PC-9 (cell line): ENCODE measurements around the gene MADD. TPM values are rescaled to one million over a fixed set of nuclear protein-coding genes. Genes with fewer than 3 reads are reported as not detected.

Source experiments
- BruUV-seq: library from RNA; stranded (reverse); fragments of 400-500 nt; replicated peaks from 2 replicates; lab custom pipeline; 2021; lab: Mats Ljungman, UMichigan
- CTCF ChIA-PET: fragments of 300-600 bp; sonication (Branson Sonifier 250); formaldehyde crosslinking; loops from one replicate; lab custom pipeline; 2022; ENCODE audit warnings: antibody characterized with exemption; lab: Charles Lee
- POLR2A ChIA-PET: fragments of 300-600 bp; sonication (Branson Sonifier 250); formaldehyde crosslinking; loops from one replicate; lab custom pipeline; 2022; ENCODE audit warnings: antibody characterized with exemption; ENCODE audit not compliant: unreplicated experiment; lab: Charles Lee
- DNase-seq, 2 experiments: peaks; one replicate each; pipeline versions ENCODE4 v3.0.0 to v3.0.0-alpha.2; 2015 to 2022; ENCODE audit warnings: mixed read lengths in 1 of 2
- H2AFZ ChIP-seq: fragments of 200-600 bp; sonication (generic); 2 replicates; pipeline ENCODE4 v1.8.1; 2017; ENCODE audit warnings: antibody characterized with exemption
- H3F3A ChIP-seq: fragments of 200-600 bp; sonication (generic); 2 replicates; pipeline ENCODE4 v1.8.1; 2017; ENCODE audit warnings: antibody characterized with exemption, mild to moderate bottlenecking, low read depth; ENCODE audit not compliant: insufficient read depth
- H3K27ac ChIP-seq: fragments of 200-600 bp; sonication (generic); 2 replicates; pipeline ENCODE4 v1.6.1; 2016; ENCODE audit warnings: mixed run types
- H3K27me3 ChIP-seq: fragments of 200-600 bp; sonication (generic); 2 replicates; pipeline ENCODE4 v1.6.1; 2016; ENCODE audit warnings: low read depth, mixed run types; ENCODE audit not compliant: insufficient read depth
- H3K36me3 ChIP-seq: fragments of 200-600 bp; sonication (generic); 2 replicates; pipeline ENCODE4 v1.6.1; 2016; ENCODE audit warnings: low read depth, mixed run types
- H3K4me1 ChIP-seq: fragments of 200-600 bp; sonication (generic); replicated peaks from 2 replicates; pipeline ENCODE4 v1.6.1; 2016; ENCODE audit warnings: mixed run types; ENCODE audit not compliant: insufficient read depth
- H3K4me2 ChIP-seq: fragments of 200-600 bp; sonication (generic); 2 replicates; pipeline ENCODE4 v1.6.1; 2017; ENCODE audit warnings: mixed run types
- H3K4me3 ChIP-seq: fragments of 200-600 bp; sonication (generic); 2 replicates; pipeline ENCODE4 v1.6.1; 2016; ENCODE audit warnings: mixed run types
- H3K79me2 ChIP-seq: fragments of 200-600 bp; sonication (generic); 2 replicates; pipeline ENCODE4 v1.6.1; 2017; ENCODE audit warnings: low read depth, mixed run types
- H3K9me2 ChIP-seq: fragments of 200-600 bp; sonication (generic); 2 replicates; pipeline ENCODE4 v1.8.1; 2017; ENCODE audit warnings: mild to moderate bottlenecking; ENCODE audit not compliant: insufficient read depth
- H3K9me3 ChIP-seq: fragments of 200-600 bp; sonication (generic); 2 replicates; pipeline ENCODE4 v1.8.1; 2016; ENCODE audit warnings: low read depth; ENCODE audit not compliant: insufficient read depth
- H4K20me1 ChIP-seq: fragments of 200-600 bp; sonication (generic); 2 replicates; pipeline ENCODE4 v1.8.1; 2017; ENCODE audit not compliant: insufficient read depth
- CTCF ChIP-seq: fragments of 200-600 bp; sonication (generic); conservative IDR thresholded peaks from 2 replicates; pipeline ENCODE4 v1.6.1; 2017; ENCODE audit warnings: mixed run types, antibody characterized with exemption, mild to moderate bottlenecking, moderate library complexity
- EZH2 ChIP-seq: fragments of 200-600 bp; sonication (generic); IDR thresholded peaks from 2 replicates; pipeline ENCODE4 v1.8.0; 2017; ENCODE audit warnings: antibody characterized with exemption, low read depth
- intact Hi-C: fragments of 100-400 bp; cut with micrococcal nuclease; formaldehyde crosslinking; loops from one replicate; pipeline ENCODE4 v1.10.0; 2022; ENCODE audit not compliant: unreplicated experiment
- total RNA-seq: library from RNA; stranded (reverse); gene quantifications from 2 replicates; pipeline ENCODE4 v1.2.3, GENCODE V29; 2021

MADD gene
- total RNA-seq, 1 experiment from 2014 or later: 65.9 TPM

- POLR2A ChIA-PET: interaction anchor here (0.6 kb wide), 1 partner anchor 65 kb away, joined by 5 read pairs; no protein-coding TSS in a partner anchor
- peaks cover 8% of the 10 kb centered on the region for H3K36me3 ChIP-seq
Measured at GRCh38 chr11:47242596-47243192, 27.2 kb upstream of the MADD start.

GRCh38 chr11:47243454-47243853, 26.5 kb upstream of the MADD start:
- peak in 1 of 2 experiments; percentile 83 for DNase-seq
- peaks cover 11% of the 10 kb centered on the region; the same call in 1 of the 2 replicates for H3K79me2 ChIP-seq
- peaks cover 35% of the 10 kb centered on the region for H3F3A ChIP-seq
- H3K27ac ChIP-seq: no peak overlapping the region
- TF ChIP-seq EZH2 (no peak), CTCF (no peak)
- no peak overlapping the region for H3K4me3 ChIP-seq
- intact Hi-C loops: no loop called here
- H3K4me2 ChIP-seq: no peak overlapping the region
- H3K4me1 ChIP-seq: peaks cover 39% of the 10 kb centered on the region
- ChIA-PET CTCF (interaction anchor here (0.7 kb wide), 1 partner anchor 17 kb away, joined by 3 read pairs; no protein-coding TSS in a partner anchor), POLR2A (no interaction called here)
- peaks cover 8% of the 10 kb centered on the region for H3K36me3 ChIP-seq
- BruUV-seq: no TSS peak
- H3K9me3 ChIP-seq: no peaks in the 10 kb centered on the region
- 0 out of 2 replicates have a peak, but pooled peaks cover 4% of the 10 kb centered on the region for H4K20me1 ChIP-seq
- no peaks in the 10 kb centered on the region for H3K27me3 ChIP-seq
- H3K9me2 ChIP-seq: no peaks in the 10 kb centered on the region
- H2AFZ ChIP-seq: no peak overlapping the region

More at GRCh38 chr11:47242596-47243192, 27.2 kb upstream of the MADD start:
- no peaks in the 10 kb centered on the region for H3K9me2 ChIP-seq
- H3K4me3 ChIP-seq: no peak overlapping the region
- no peaks in the 10 kb centered on the region for H3K27me3 ChIP-seq
- peak overlapping the region; percentile 39 for H3K27ac ChIP-seq
- H3F3A ChIP-seq: peaks cover 36% of the 10 kb centered on the region
- H4K20me1 ChIP-seq: 0 out of 2 replicates have a peak, but pooled peaks cover 4% of the 10 kb centered on the region
- H3K4me2 ChIP-seq: 0 out of 2 replicates have a peak overlapping the region, but pooled peaks have one; percentile 12
- no peak for DNase-seq
- peaks cover 34% of the 10 kb centered on the region for H3K4me1 ChIP-seq
- TF ChIP-seq CTCF (no peak), EZH2 (no peak)
- intact Hi-C loops: no loop called here
- peaks cover 4% of the 10 kb centered on the region; the same call in 1 of the 2 replicates for H3K79me2 ChIP-seq
- no TSS peak for BruUV-seq
- CTCF ChIA-PET: interaction anchor here (0.7 to 1.6 kb wide), 2 partner anchors 16 to 17 kb away, joined by 3 to 8 read pairs; no protein-coding TSS in a partner anchor
- H2AFZ ChIP-seq: no peak overlapping the region
- H3K9me3 ChIP-seq: no peaks in the 10 kb centered on the region

GRCh38 chr11:47244448-47245350, 25.2 kb upstream of the MADD start:
- peaks cover 43% of the 10 kb centered on the region for H3K4me1 ChIP-seq
- H3K4me2 ChIP-seq: no peak overlapping the region
- no TSS peak for BruUV-seq
- H3K36me3 ChIP-seq: peaks cover 4% of the 10 kb centered on the region
- no peak overlapping the region for H2AFZ ChIP-seq
- 0 out of 2 replicates have a peak, but pooled peaks cover 4% of the 10 kb centered on the region for H4K20me1 ChIP-seq
- H3K27ac ChIP-seq: no peak overlapping the region
- no peak overlapping the region for H3K4me3 ChIP-seq
- TF ChIP-seq CTCF (no peak), EZH2 (no peak)
- no peak for DNase-seq
- ChIA-PET CTCF (no interaction called here), POLR2A (interaction anchor here (0.6 kb wide), 1 partner anchor 694 kb away, joined by 10 read pairs; no protein-coding TSS in a partner anchor)
- peaks cover 22% of the 10 kb centered on the region for H3K79me2 ChIP-seq
- no peaks in the 10 kb centered on the region for H3K27me3 ChIP-seq
- H3F3A ChIP-seq: peaks cover 33% of the 10 kb centered on the region
- no peaks in the 10 kb centered on the region for H3K9me3 ChIP-seq
- H3K9me2 ChIP-seq: no peaks in the 10 kb centered on the region
- intact Hi-C loops: no loop called here
